Measurements from ENCODE around the gene RCAN3. TPM values are rescaled to one million over a fixed set of nuclear protein-coding genes. Genes with fewer than 3 reads are reported as not detected.
A peak's percentile ranks its signal among the peaks of the same experiment; 100 is the strongest.

Gene RCAN3
- total and polyA plus RNA-seq, 2 of the 4 experiments (the other 2 are of a cell fraction) = 4.0 to 5.9 TPM

DNA sequence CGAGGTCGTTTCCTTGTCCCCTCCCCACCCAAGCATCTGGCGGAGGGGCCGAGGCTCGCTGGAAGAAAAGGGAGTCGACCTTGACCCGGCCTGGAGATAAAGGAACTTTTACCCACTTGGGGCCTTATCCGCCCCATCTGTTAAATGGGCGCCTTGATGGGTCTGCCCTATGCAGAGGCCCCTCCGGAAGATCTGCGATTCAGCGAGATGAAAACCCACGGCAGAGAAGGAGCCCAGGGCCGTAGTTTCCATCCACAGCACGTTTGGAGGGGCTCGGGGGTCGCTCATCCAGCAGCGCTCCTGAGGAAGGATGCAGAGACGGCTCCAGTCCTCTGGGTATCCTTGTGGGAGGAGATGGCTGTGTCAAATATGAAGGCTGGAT is 53.8 kb downstream of the RCAN3 start (continued):
- no peak for TF ChIP-seq USF2 (IDR thresholded peaks at IDR 0.05; ENCODE audit: low read depth, low read length)

GRCh38 chr1:24557220-24557619 is 54.6 kb downstream of the RCAN3 start:
- H3K9me1 ChIP-seq (ENCODE audit: insufficient read depth, low read length) = peaks cover 9% of the 10 kb centered on the region; the same call in 1 of the 2 replicates
- CTCF ChIA-PET = no interaction called here
- no peak overlapping the region for H3K27ac ChIP-seq (ENCODE audit: insufficient read depth, low read length)
- H3K36me3 ChIP-seq (ENCODE audit: control insufficient read depth, insufficient read depth, low read length) = no peaks in the 10 kb centered on the region
- no peaks in the 10 kb centered on the region for H4K20me1 ChIP-seq (ENCODE audit: insufficient read depth, low read length)
- H3K9ac ChIP-seq (ENCODE audit: low read depth, low read length) = no peak overlapping the region
- in situ Hi-C loops (cut with MboI; ENCODE audit: low sequenced_read_pairs) (no loop called here), intact Hi-C loops (cut with micrococcal nuclease) (no loop called here), dilution Hi-C loops (cut with HindIII; ENCODE audit: low sequenced_read_pairs, unreplicated experiment) (no loop called here)
- no peak overlapping the region for H4K91ac ChIP-seq (ENCODE audit: insufficient read depth, low read depth, low read length)
- BruUV-seq (replicated peaks) = no TSS peak
- no peak overlapping the region for H3K4me2 ChIP-seq (ENCODE audit: low read depth, low read length)
- WGBS, 2 experiments (ENCODE audit: extremely low coverage in 2 of 2, insufficient read length in 1 of 2) = no CpG with 5 or more reads among the region's 6 CpGs
- no peak overlapping the region for H3K56ac ChIP-seq (ENCODE audit: extremely low read depth, insufficient read depth, low read length)
- H2BK20ac ChIP-seq (ENCODE audit: low read depth, low read length) = no peak overlapping the region
- no peak for DNase-seq
- H3K18ac ChIP-seq (ENCODE audit: low read depth, low read length) = no peak overlapping the region
- no peak overlapping the region for H2AK5ac ChIP-seq (ENCODE audit: low read depth, low read length)
- H3K9me3 ChIP-seq (ENCODE audit: control insufficient read depth, insufficient read depth, low read length) = no peaks in the 10 kb centered on the region
- H2AK9ac ChIP-seq (replicated peaks; ENCODE audit: low read depth, low read length, poor library complexity) = no peak overlapping the region
- H4K5ac ChIP-seq (ENCODE audit: low read depth, low read length) = no peak overlapping the region
- H2AFZ ChIP-seq (replicated peaks; ENCODE audit: low read length, poor library complexity) = peak overlapping the region; percentile 18
- peaks cover 47% of the 10 kb centered on the region for H3K27me3 ChIP-seq (ENCODE audit: control insufficient read depth, insufficient read depth, low read length)
- no peak overlapping the region for H3K4me3 ChIP-seq (ENCODE audit: insufficient read depth, low read depth, low read length)
- H2BK15ac ChIP-seq (ENCODE audit: low read depth, low read length) = no peak overlapping the region
- H4K8ac ChIP-seq (ENCODE audit: low read depth in 2 of 2, low read length in 2 of 2) = no peak overlapping the region
- POLR2A ChIA-PET (ENCODE audit: unreplicated experiment) = no interaction called here
- no peak overlapping the region for H3K14ac ChIP-seq (replicated peaks; ENCODE audit: low read depth, low read length)
- no peaks in the 10 kb centered on the region; the same call in 1 of the 2 replicates for H3K4me1 ChIP-seq (ENCODE audit: control insufficient read depth, insufficient read depth, low read length)
- no peaks in the 10 kb centered on the region for H3K79me1 ChIP-seq (ENCODE audit: low read depth in 1 of 2, low read length in 2 of 2)
- no peak overlapping the region for H3K23ac ChIP-seq (ENCODE audit: low read depth, low read length)
- H3K4ac ChIP-seq (ENCODE audit: low read depth, low read length) = no peak overlapping the region
- no peak for ATAC-seq (ENCODE audit: low read depth)
- no peak overlapping the region for H2BK120ac ChIP-seq (ENCODE audit: low read depth, low read length)
- no peak for TF ChIP-seq MXI1 (IDR thresholded peaks at IDR 0.05; ENCODE audit: borderline replicate concordance, low read depth, low read length)
- TF ChIP-seq CTCF (conservative IDR thresholded peaks at IDR 0.05; ENCODE audit: low read depth, low read length) = no peak
- TF ChIP-seq POLR2A (IDR thresholded peaks at IDR 0.05; ENCODE audit: low read depth, low read length) = no peak
- no peak for TF ChIP-seq RFX5 (IDR thresholded peaks at IDR 0.05; ENCODE audit: low read depth, low read length)
- H2BK5ac ChIP-seq (ENCODE audit: low read depth, low read length, poor library complexity, severe bottlenecking) = no peak overlapping the region

All from IMR-90 (cell line).